ENCODE data around the gene ARHGEF3. TPM values are rescaled to one million over a fixed set of nuclear protein-coding genes. Genes with fewer than 3 reads are reported as not detected.

The ARHGEF3 gene
- total and polyA plus RNA-seq, 2 donors (not counting 3 experiments of a cell fraction or from before 2014, with no cell fraction given): 6.7 to 16.3 TPM

DNA sequence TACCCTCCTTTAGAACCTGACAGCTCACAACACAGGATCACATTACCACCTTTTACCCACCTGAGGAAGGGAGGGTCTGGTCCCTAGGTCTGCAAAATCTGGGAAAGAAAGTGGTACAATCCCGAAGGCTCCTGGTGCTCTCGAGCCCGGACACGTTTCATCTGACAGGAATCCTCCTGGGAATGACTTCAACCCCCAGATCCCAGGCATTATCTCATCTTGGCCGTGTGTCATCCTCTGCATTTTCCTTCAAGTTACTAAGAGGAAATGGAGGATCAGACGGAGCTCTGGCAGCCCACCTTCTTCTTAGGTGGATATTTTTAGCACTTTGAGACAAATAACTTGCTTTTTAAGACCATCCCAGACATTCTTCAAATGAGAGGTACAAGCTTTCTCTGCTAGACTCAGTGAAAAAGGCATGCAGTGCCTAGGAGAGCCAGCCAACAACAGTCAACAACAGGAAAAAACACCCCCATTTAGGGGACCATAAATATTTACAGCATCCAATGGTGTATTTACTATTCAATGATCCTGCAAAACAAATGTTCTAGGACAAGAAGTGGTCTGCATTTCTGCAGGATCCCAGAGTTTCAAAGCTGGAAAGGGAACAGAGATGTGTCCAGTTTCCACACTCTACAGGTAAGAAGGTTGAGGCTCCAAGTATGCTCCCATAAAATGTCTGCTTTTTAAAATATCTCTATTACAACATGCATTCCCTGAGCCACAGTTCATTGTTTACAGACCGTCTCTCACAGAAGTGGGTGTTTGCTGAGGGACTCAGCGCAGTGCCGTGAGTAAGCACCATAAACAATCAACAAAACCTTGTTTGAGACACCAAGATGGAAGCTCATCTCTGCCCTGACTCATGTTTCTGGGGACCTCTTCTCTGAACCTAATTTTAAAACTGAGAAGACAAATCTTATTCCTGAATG lies 38.3 kb upstream of the ARHGEF3 start:
- Histone ChIP-seq H3K36me3 (ENCODE audit: control insufficient read depth in 2 of 2, extremely low read depth in 1 of 2, insufficient read depth in 2 of 2, low read length in 2 of 2) (no peaks in the 10 kb centered on the region), H3K4me1 (ENCODE audit: control insufficient read depth, extremely low read depth, insufficient read depth, low read length) (peaks cover 12% of the 10 kb centered on the region), H3K4me3 (replicated peaks in 1 of 3; ENCODE audit: insufficient read depth in 1 of 3, low read depth in 1 of 3, low read length in 3 of 3) (no peak overlapping the region), H3K4me2 (ENCODE audit: insufficient read depth, low read length) (no peak overlapping the region), H2AFZ (ENCODE audit: low read depth, low read length) (no peak overlapping the region), H3K79me2 (ENCODE audit: control insufficient read depth, insufficient read depth, low read length) (no peaks in the 10 kb centered on the region), H3K9me3 (replicated peaks; ENCODE audit: control insufficient read depth, insufficient read depth, low read length) (no peaks in the 10 kb centered on the region), H3K27me3 (ENCODE audit: control insufficient read depth in 2 of 2, insufficient read depth in 2 of 2, low read length in 2 of 2) (no peaks in the 10 kb centered on the region), H3K27ac (ENCODE audit: insufficient read depth, low read depth, low read length) (no peak overlapping the region), H3K9me1 (replicated peaks; ENCODE audit: control insufficient read depth, extremely low read depth, insufficient read depth, low read length) (no peaks in the 10 kb centered on the region), H4K20me1 (replicated peaks; ENCODE audit: control insufficient read depth, extremely low read depth, insufficient read depth, low read length) (no peaks in the 10 kb centered on the region), H3K9ac (replicated peaks; ENCODE audit: extremely low read depth, insufficient read depth, low read length) (no peak overlapping the region)
- ChIA-PET POLR2A (no interaction called here), CTCF (interaction anchor here (1.0 to 4.1 kb wide), 6 partner anchors 11 to 149 kb away, joined by 3 to 16 read pairs (median 5); no protein-coding TSS in a partner anchor)
- DNase-seq (ENCODE audit: low read depth, low spot score) (no peak), FAIRE-seq (no peak)
- intact Hi-C loops (cut with micrococcal nuclease): no loop called here
- dilution Hi-C loops (cut with MboI; ENCODE audit: extremely low pct_ligation_motif_present, low sequenced_read_pairs): no loop called here
- no TSS peak for BruUV-seq (replicated peaks)
- TF ChIP-seq POLR2AphosphoS5 (IDR thresholded peaks at IDR 0.05; ENCODE audit: insufficient read depth, low read depth, low read length): no peak
- no peak for TF ChIP-seq JUN (IDR thresholded peaks at IDR 0.05; ENCODE audit: borderline replicate concordance, insufficient read depth, insufficient read length, low read depth)
- TF ChIP-seq, protein P1, sequence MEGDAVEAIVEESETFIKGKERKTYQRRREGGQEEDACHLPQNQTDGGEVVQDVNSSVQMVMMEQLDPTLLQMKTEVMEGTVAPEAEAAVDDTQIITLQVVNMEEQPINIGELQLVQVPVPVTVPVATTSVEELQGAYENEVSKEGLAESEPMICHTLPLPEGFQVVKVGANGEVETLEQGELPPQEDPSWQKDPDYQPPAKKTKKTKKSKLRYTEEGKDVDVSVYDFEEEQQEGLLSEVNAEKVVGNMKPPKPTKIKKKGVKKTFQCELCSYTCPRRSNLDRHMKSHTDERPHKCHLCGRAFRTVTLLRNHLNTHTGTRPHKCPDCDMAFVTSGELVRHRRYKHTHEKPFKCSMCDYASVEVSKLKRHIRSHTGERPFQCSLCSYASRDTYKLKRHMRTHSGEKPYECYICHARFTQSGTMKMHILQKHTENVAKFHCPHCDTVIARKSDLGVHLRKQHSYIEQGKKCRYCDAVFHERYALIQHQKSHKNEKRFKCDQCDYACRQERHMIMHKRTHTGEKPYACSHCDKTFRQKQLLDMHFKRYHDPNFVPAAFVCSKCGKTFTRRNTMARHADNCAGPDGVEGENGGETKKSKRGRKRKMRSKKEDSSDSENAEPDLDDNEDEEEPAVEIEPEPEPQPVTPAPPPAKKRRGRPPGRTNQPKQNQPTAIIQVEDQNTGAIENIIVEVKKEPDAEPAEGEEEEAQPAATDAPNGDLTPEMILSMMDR (IDR thresholded peaks at IDR 0.05; ENCODE audit: extremely low read depth in 1 of 2, insufficient read depth in 1 of 2, low read depth in 1 of 2, low read length in 2 of 2): no peak
- TF ChIP-seq EZH2 (IDR thresholded peaks at IDR 0.05; ENCODE audit: borderline replicate concordance, low read depth, low read length, severe bottlenecking): no peak
- TF ChIP-seq FOS (IDR thresholded peaks at IDR 0.05; ENCODE audit: borderline replicate concordance, insufficient read depth, low read length): no peak
- TF ChIP-seq POLR2A (IDR thresholded peaks at IDR 0.05; ENCODE audit: low read depth, low read length): no peak
- TF ChIP-seq, protein P2, sequence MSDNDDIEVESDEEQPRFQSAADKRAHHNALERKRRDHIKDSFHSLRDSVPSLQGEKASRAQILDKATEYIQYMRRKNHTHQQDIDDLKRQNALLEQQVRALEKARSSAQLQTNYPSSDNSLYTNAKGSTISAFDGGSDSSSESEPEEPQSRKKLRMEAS (IDR thresholded peaks at IDR 0.05; ENCODE audit: insufficient read depth, insufficient read length): no peak
- no peak for TF ChIP-seq MYC (IDR thresholded peaks at IDR 0.05; ENCODE audit: low read depth, low read length)
- no peak for TF ChIP-seq GATA2 (IDR thresholded peaks at IDR 0.05; ENCODE audit: insufficient read depth, insufficient read length, low read depth, low read length)

Measured in endothelial cell of umbilical vein (primary cell).